Limb (tissue), 2 donors: Measurements from ENCODE around the gene EGFL7.
"Not testable (repeated sequence)": the region's sequence is repeated elsewhere in the genome, so short reads cannot be mapped to it uniquely, and the experiment has no call there.

Source experiments
- DNase-seq, 2 donors: peaks; one replicate each; pipeline ENCODE4 v3.0.0-alpha.2; 2016; ENCODE audit errors: extremely low spot score in 2 of 2

EGFL7 gene

GRCh38 chr9:136697146-136697820, 34.6 kb downstream of the EGFL7 start:
- DNase-seq, result no peak

DNA sequence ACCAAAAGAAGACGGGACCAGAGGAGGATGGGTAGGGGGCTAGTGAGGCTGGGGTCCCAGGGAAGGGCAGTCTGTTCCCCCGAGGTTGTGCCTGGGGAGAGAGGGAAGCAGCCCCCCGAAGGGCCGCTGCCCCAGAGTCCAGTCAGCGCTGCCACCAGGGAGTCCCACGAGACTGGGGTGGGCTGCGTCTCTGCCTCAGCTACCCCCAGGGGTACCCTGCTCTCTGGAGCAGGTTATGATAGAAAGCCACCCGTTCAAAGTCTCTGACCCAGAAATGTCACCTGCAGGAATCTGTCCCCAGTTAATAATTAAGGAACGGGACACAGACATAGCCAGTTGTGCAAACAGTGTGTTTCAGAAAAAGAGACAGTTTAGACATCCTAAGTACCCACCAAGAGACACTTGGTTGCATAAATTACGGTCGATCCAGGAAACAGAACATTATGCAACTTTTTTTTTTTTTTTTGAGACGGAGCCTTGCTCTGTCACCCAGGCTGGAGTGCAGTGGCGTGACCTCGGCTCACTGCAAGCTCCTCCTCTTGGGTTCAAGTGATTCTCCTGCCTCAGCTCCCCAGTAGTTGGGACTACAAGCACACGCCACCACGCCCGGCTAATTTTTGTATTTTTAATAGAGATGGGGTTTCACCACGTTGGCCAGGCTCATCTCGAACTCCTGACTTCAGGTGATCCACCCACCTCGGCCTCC, 35.3 kb downstream of the EGFL7 start:
- DNase-seq, result no peak

- DNase-seq, result no peak
Observed at GRCh38 chr9:136698635-136699246, 36.0 kb downstream of the EGFL7 start.

DNA sequence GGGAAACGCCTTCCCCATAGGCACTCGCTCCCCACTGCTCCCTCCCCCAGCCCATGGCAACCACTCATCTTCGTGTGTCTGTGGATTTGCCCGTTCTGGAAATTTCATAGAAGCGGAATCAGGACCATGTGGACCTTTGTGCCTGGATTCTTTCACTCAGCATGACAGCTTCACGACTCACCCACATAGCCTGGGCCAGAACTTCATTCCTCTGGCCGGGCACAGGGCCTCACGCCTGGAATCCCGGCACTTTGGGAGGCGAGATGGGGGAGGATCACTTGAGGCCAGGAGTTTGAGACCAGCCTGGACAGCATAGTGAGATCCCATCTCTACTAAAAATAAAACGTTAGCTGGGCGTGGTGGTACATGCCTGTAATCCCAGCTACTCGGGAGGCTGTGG, 37.6 kb downstream of the EGFL7 start:
- no peak for DNase-seq

- DNase-seq, result no peak
Observed at GRCh38 chr9:136700959-136701667, 38.4 kb downstream of the EGFL7 start.

DNA sequence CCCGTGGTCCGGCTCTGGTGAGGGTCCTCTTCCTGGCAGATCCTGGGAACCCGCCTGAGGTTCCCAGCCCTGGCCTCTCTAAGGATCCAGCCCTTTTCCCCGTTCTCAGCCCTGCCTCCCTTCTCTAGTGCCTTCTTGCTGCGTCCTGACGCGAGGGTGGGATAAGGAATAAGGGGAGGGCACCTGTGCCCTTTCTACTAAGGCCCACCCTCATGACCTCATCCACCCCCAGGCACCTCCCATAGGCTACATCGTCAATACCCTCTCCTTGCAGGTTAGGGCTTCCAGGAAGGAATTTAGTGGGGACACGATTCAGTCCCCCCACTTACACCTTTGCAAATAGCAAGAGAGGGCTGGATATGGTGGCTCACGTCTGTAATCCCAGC, 38.9 kb downstream of the EGFL7 start:
- DNase-seq, result no peak

DNA sequence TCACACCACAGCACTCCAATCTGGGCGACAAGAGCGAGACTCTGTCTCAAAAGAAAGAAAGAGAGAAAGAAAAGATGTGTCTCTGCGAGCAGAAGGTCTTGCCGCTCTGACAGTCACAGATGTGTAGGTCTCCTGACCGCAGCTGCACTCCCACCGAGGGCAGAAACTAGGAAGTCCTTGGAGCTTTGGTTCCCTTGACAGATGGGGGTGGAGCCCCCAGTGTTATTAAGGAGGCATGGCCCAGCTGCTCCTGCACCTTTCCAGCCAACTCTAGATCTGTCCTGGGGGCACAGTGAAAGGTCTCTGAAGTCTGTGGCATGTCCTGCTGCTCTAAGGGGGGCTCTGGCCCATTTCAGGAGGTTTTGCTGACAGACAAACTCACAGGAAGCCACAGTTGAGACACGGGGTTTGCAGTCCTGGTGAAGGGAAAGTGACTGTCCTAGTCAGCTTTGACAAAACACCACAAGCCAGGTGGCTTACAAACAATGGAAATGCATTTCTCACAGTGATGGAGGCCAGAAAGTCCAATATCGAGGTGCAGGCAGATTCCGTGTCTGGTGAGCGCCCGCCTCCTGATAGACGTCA, 40.7 kb downstream of the EGFL7 start:
- DNase-seq, result no peak

- not testable (repeated sequence) for DNase-seq
Observed at GRCh38 chr9:136704741-136705140, 42.0 kb downstream of the EGFL7 start.

GRCh38 chr9:136705564-136705963, 42.8 kb downstream of the EGFL7 start:
- DNase-seq, result no peak

DNA sequence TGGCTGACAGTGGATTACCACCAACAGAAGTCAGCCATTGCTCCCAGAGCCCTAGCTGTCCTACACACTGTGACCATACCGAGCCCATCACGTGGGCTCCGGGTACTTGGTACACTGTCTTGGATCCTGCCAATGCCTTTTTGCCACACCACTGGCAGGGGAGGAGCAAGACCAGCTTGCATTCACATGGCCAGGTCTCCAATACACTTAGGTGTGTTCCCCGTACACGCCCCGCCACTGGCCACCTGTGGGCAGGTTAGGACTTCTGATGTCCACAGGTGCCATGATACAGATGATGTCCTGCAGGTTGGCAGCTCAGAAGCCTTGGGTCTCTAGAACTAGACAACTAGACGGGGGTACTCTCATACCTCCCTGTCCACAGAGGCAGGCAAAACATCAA, 44.3 kb downstream of the EGFL7 start:
- DNase-seq, result no peak

DNA sequence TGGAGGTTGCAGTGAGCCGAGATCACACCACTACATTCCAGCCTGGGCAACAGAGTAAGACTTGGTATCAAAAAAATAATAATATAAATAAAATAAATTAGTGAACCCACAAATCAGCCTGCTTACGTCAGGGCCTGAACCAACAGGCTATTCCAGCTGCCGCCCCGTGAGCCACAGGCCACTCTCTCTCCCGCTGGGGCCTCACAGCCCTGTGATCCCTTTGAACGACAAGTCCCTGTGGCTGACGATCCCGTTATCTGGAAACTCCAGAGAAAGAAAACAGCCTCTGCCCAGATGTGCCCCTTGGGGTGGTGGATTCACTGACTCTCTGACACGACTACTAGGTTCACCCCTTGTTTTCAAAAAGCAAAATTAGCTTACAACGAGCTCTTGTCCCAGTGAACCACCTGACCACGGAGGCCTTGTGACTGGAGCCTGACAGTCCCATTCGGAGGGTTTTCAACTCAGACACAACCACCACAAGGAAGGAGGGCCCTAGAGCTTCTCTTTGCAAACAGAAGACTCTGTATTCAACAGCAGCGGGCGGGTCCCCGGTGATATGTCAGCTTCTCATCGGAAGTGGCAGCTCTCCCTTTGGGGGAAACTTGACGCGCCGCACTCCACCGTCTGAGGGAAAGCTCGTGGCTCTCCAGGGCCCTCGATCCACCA, 45.3 kb downstream of the EGFL7 start:
- DNase-seq, result no peak

DNA sequence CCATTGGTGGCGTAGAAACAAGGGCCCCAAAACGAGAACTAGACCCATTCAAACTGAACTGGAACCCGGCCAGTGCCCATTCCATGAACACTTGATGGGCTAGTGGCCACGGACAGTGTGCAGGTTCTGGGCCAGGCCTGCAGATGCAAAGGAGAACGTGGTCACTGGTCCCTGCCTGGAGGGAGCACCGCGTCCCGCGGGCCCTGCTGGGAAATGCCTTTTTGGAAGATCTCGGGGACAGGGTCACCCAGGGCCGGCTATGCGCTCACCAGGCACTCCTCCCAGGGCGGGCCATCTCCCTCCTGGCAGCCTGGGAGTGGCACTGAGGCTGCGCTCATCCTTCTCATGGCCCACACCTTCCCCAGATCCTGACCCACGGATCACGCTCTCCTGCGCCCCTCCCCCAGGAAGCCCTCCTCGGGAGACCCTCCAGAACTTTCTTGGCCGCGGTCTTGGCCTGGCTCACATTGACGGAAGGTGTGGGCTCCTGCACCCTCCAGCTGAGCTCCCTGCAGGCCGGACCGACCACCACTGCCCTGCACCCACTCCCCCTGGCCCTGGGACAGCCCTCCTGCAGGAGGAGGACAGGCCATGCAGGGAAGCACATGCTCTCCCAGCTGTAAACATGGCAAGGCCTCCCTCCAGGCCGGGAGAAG, 46.9 kb downstream of the EGFL7 start:
- DNase-seq, result no peak

DNA sequence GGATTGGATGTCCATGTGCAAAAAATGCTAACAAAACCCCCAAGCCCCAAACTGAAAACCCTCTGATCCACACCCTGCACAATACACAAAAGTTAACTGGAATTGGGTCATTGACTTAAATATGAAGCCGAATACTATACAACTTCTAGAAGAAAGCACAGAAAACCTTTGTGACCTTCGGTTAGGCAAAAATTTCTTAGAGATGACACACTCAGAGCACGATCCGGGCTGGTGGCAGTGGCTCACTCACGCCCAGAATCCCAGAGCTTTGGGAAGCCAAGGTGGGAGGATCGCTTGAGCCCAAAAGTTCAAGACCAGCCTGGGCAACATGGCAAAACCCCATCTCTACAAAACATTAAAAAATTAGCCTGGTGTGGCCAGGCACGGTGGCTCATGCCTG, 47.8 kb downstream of the EGFL7 start:
- no peak for DNase-seq

DNA sequence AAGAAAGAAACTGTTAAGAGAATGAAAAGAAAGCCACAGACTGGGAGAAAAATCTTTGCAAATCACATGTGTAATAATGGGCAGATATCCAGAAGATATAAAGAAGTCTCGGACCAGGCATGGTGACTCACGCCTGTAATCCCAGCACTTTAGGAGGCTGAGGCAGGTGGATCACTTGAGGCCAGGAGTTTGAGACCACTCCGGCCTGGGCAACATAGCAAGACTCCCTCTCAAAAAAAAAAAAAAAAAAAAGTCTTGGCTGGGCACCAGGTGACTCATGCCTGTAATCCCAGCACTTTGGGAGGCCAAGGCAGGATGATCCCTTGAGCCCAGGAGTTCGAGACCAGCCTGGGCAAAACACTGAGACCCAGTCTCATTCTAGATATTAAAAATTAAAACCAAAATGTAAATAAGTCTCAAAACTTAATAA, 48.5 kb downstream of the EGFL7 start:
- DNase-seq, result not testable (repeated sequence)

DNA sequence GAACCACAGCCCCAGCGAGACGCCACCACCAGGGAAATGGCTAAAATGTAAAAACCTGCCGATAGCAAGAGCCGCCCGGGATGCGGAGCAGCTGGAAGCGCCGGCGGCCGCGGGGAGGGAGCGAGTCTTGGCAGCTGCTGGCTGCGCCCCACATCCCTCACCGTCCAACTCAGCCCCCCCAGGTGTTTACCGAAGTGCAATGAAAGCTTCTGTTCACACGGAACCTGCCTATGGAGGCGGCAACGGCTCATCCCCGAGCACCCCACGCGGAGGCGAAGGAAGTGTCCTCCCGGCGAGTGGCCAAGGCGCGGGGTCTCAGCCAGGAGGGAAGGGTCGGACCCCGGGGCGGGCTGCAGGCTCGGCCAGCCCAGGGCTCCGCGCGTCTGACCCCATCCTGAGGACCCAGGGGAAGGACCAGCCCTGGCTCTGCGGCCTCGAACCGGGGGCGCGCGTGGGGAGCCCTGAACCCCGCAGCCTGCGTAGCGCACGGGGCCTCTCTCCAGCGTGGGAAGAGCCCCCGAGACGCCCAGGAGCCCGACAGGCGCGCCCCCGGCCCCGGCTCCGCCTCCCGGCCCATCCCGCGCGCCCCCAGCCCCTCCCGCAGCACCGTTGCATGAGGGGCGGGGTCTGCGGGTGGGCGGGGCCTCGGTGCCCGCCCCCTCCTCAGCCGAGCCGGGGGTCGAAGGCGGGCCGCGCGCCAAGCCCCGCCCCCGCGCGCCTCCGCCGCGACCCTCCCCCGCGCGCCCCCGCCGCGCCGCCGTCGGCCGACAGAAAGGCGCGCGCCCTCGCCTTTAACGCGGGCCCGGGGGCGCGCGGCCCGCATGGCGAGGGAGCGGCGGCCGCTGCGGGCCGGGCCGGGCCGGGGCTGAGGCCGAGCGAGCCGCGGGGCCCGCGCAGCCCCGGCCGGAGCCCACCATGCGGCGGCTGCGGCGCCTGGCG, 49.3 kb downstream of the EGFL7 start, which contains the start of gene DIPK1B:
Gene DIPK1B, plus strand, starts transcription at position 822 of the 939 bp plus-strand sequence. Its CDS starts 94 bp downstream, at position 916.
- peak; percentile 46 to 86 for DNase-seq

- peak in 1 of 2 donors; percentile 63 for DNase-seq
Observed at GRCh38 chr9:136712690-136713544, 50.2 kb downstream of the EGFL7 start.

GRCh38 chr9:136713550-136713949, 50.8 kb downstream of the EGFL7 start:
- peak in 1 of 2 donors; percentile 64 for DNase-seq

- no peak for DNase-seq
Observed at GRCh38 chr9:136714096-136714892, 51.6 kb downstream of the EGFL7 start.
